GM21619 (cell line): ENCODE data around the gene PLOD1.
"Not testable (repeated sequence)": the region's sequence is repeated elsewhere in the genome, so short reads cannot be mapped to it uniquely, and the experiment has no call there.

Experiments
- ATAC-seq: cut with Tn5 transposase; IDR thresholded peaks from one replicate; pipeline ENCODE4 v1.9.1; 2021; ENCODE audit not compliant: unreplicated experiment

PLOD1 gene

GRCh38 chr1:12001996-12002493 is 67.5 kb downstream of the PLOD1 start:
- no peak for ATAC-seq

GRCh38 chr1:12003762-12004161 is 69.2 kb downstream of the PLOD1 start:
- no peak for ATAC-seq

GRCh38 chr1:12005488-12006166 is 71.1 kb downstream of the PLOD1 start:
- peak; percentile 50 for ATAC-seq

- peak; percentile 13 for ATAC-seq
Observed at GRCh38 chr1:12006167-12006921, 71.8 kb downstream of the PLOD1 start.

- ATAC-seq, result no peak
Observed at GRCh38 chr1:12007204-12007603, 72.7 kb downstream of the PLOD1 start.

- not testable (repeated sequence) for ATAC-seq
Observed at GRCh38 chr1:12008355-12008754, 73.8 kb downstream of the PLOD1 start.

- ATAC-seq, result no peak
Observed at GRCh38 chr1:12009318-12009947, 74.9 kb downstream of the PLOD1 start.

GRCh38 chr1:12010746-12011570 is 76.4 kb downstream of the PLOD1 start:
- no peak for ATAC-seq

GRCh38 chr1:12011998-12012397 is 77.5 kb downstream of the PLOD1 start:
- ATAC-seq, result no peak

- ATAC-seq, result no peak
Observed at GRCh38 chr1:12012560-12013316, 78.2 kb downstream of the PLOD1 start.

- no peak for ATAC-seq
Observed at GRCh38 chr1:12014141-12014991, 79.8 kb downstream of the PLOD1 start.

- ATAC-seq, result no peak
Observed at GRCh38 chr1:12015001-12015491, 80.5 kb downstream of the PLOD1 start.

GRCh38 chr1:12015499-12015898 is 81.0 kb downstream of the PLOD1 start:
- no peak for ATAC-seq

- ATAC-seq, result no peak
Observed at GRCh38 chr1:12016182-12016581, 81.7 kb downstream of the PLOD1 start.

- ATAC-seq, result no peak
Observed at GRCh38 chr1:12019858-12020509, 85.5 kb downstream of the PLOD1 start.

GRCh38 chr1:12021616-12022015 is 87.1 kb downstream of the PLOD1 start:
- no peak for ATAC-seq

- no peak for ATAC-seq
Observed at GRCh38 chr1:12022036-12022435, 87.5 kb downstream of the PLOD1 start.
